Cardiac muscle cell (in vitro differentiated cells and primary cell): ENCODE results near the gene IKZF3. TPM values are rescaled to one million over a fixed set of nuclear protein-coding genes. Genes with fewer than 3 reads are reported as not detected.
"Not testable (repeated sequence)": the region's sequence is repeated elsewhere in the genome, so short reads cannot be mapped to it uniquely, and the experiment has no call there.

ENCODE experiments used
- DNase-seq, 2 donors: peaks; one replicate each; pipeline versions ENCODE4 v3.0.0 to v3.0.0-alpha.2; 2010 to 2017; ENCODE audit warnings: low read depth in 1 of 2, low spot score in 1 of 2
- H3K27ac ChIP-seq: fragments of 200-600 bp; sonication (generic); 2 replicates; pipeline ENCODE4 v1.5.1; 2016
- H3K27me3 ChIP-seq: fragments of 200-600 bp; sonication (generic); 2 replicates; pipeline ENCODE4 v1.6.0; 2016; ENCODE audit warnings: control low read depth
- H3K36me3 ChIP-seq: fragments of 200-600 bp; sonication (generic); 2 replicates; pipeline ENCODE4 v1.5.1; 2016; ENCODE audit warnings: control low read depth
- H3K4me1 ChIP-seq: fragments of 200-600 bp; sonication (generic); 2 replicates; pipeline ENCODE4 v1.8.1; 2017; ENCODE audit warnings: low read depth, mild to moderate bottlenecking, mixed run types
- H3K4me3 ChIP-seq: fragments of 200-600 bp; sonication (generic); 2 replicates; pipeline ENCODE4 v1.5.1; 2016; ENCODE audit warnings: mild to moderate bottlenecking
- H3K9me3 ChIP-seq: fragments of 200-600 bp; sonication (generic); 2 replicates; pipeline ENCODE4 v1.5.1; 2017; ENCODE audit warnings: low read depth, mild to moderate bottlenecking, control low read depth
- CTCF ChIP-seq: IDR thresholded peaks from 2 replicates; pipeline ENCODE4 v1.5.1; 2012; ENCODE audit warnings: low read depth, mild to moderate bottlenecking, low read length
- polyA plus RNA-seq: library from polyadenylated mRNA; unstranded; fragments of >200 nt; fragmentation: Nextera tagmentation; extraction: Ambion mirVana; gene quantifications from 2 replicates; pipeline ENCODE4 v1.2.1, GENCODE V29; 2016
- total RNA-seq: library from RNA; depleted of rRNA; stranded (reverse); fragments of >200 nt; gene quantifications from 2 replicates; pipeline ENCODE4 v1.2.3, GENCODE V29; 2016

IKZF3 gene
- total and polyA plus RNA-seq, 2 experiments from 2014 or later, result not detected

DNA sequence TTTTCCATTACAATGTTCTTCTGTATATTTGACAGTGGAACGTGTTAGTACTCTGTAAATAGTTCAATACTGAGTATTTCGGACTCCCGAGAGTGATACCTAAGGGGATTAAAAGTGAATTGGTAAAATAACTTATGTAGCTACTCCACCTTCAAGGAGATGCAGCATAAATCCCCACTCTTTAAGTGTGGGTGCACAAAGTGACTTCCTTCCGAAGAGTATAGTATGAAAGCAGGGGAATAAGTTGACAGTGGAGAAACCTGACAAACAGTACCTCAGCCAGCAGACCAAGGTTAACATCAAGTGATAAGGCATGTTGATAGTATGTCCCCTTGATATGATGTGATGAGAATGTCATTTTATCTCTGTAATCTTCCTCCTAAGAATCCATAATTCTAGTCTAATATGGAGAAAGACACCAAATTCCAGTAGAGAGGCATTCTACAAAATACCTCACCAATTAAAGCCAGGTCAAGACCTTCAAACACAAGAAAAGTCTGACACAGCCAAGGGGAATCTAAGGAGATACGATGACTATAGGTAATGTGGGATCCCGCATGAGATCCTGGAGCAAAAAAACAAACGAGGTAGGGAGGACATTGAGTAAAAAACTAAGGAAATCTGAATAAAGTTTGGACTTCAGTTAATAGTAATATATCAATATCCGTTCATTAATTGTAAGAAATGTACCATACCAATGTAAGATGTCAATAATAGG is 2.1 kb upstream of the IKZF3 start:
- H3K4me3 ChIP-seq, result no peak overlapping the region
- no peak overlapping the region for H3K27ac ChIP-seq
- no peaks in the 10 kb centered on the region for H3K36me3 ChIP-seq
- DNase-seq, result no peak
- H3K9me3 ChIP-seq, result no peaks in the 10 kb centered on the region
- peaks cover 61% of the 10 kb centered on the region for H3K27me3 ChIP-seq
- no peak for TF ChIP-seq CTCF
- no peaks in the 10 kb centered on the region for H3K4me1 ChIP-seq

DNA sequence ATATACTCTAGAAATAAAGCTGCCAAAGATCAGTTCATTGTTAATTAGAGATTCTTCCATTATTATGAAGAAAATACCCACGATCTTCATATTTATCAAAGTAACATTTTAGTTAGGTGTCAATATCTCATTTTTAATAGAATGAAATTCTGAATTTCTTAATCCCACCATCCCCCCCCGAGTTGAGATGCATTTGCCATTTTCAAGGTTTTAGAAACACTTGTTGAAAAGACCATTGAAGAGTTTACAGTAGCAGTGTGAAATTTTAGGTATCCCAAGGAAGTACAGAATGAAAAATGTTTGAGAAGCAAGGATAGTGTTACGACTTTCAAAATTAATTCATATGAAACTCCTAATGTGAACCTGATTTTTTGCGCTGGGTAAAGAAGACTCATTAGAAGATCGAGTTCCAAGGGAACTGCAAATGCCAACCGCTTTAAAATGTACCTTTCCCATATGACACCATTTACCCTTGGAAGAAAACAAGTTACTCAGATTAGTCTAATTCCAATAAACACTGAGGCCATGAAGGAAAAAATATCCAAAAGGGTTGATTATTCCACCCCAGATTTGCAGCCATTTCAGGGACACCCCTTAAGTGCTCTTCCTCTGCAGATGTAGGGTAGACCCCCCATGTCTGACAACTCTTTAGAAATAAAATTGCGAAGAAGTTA is 731 bp downstream of the IKZF3 start:
- H3K27me3 ChIP-seq, result peaks cover 71% of the 10 kb centered on the region
- TF ChIP-seq CTCF, result no peak

GRCh38 chr17:39861235-39861634 is 2.9 kb downstream of the IKZF3 start:
- H3K27ac ChIP-seq, result no peak overlapping the region
- TF ChIP-seq CTCF, result no peak
- H3K9me3 ChIP-seq, result no peaks in the 10 kb centered on the region
- no peaks in the 10 kb centered on the region for H3K36me3 ChIP-seq
- no peak overlapping the region for H3K4me3 ChIP-seq
- H3K4me1 ChIP-seq, result no peaks in the 10 kb centered on the region
- DNase-seq, result no peak
- peaks cover 60% of the 10 kb centered on the region for H3K27me3 ChIP-seq

More for the DNA sequence above, 731 bp downstream of the IKZF3 start:
- no peak overlapping the region for H3K4me3 ChIP-seq
- no peak for DNase-seq
- no peak overlapping the region for H3K27ac ChIP-seq
- H3K9me3 ChIP-seq, result no peaks in the 10 kb centered on the region
- no peaks in the 10 kb centered on the region for H3K4me1 ChIP-seq
- no peaks in the 10 kb centered on the region for H3K36me3 ChIP-seq

DNA sequence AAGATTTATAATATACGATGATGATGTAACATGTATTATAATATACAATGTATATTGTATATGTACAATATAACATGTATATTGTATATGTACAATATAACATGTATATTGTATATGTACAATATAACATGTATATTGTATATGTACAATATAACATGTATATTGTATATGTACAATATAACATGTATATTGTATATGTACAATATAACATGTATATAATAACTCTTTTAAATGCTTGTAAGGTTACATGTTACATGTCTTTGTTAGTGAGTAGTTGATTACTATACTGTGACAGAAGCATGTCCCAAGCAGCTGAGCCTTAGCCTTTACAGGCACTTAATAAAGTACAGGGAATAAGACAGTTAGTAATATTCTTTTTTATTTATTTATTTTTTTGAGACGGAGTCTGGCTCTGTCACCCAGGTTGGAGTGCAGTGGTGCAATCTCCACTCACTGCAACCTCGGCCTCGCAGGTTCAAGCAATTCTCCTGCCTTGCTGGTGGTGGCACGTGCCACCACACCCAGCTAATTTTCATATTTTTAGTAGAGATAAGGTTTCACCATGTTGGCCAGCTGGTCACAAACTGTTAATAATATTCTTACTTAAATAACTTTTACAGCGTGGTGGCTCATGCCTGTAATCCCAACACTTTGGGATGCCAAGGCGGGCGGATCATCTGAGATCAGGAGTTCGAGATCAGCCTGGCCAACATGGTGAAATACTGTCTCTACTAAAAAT is 8.0 kb downstream of the IKZF3 start:
- DNase-seq, H3K9me3 ChIP-seq, H3K27me3 ChIP-seq, H3K4me3 ChIP-seq, H3K4me1 ChIP-seq, H3K36me3 ChIP-seq, H3K27ac ChIP-seq: not testable (repeated sequence)

DNA sequence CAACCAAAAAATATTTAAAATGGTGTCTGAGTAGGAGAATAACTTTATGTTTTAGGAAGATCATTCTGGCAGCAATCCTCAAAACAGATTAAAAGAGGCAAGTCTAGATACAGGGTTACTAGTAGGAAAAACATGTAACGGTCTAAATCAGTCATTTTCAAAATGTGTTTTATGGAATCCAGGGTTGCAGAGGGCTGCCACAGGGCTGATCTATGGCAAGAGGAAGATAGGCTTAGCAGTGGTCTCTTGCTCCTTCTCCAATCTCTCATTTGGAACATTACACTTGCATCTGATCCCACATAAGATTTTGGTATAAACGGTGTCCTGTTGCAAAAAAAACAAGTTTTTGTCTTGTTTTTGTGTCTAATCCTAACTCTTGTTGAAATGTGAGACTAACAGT is 9.2 kb downstream of the IKZF3 start:
- no peaks in the 10 kb centered on the region for H3K4me1 ChIP-seq

More for the DNA sequence above, 9.2 kb downstream of the IKZF3 start:
- H3K36me3 ChIP-seq, result no peaks in the 10 kb centered on the region
- TF ChIP-seq CTCF, result no peak
- DNase-seq, result no peak
- H3K4me3 ChIP-seq, result no peak overlapping the region
- no peak overlapping the region for H3K27ac ChIP-seq
- no peaks in the 10 kb centered on the region for H3K27me3 ChIP-seq
- no peaks in the 10 kb centered on the region for H3K9me3 ChIP-seq
